Activated B cell treated with CpG ODN at 0.5 μM for 24 hours (primary cell): ENCODE results near the gene DBH. TPM values are rescaled to one million over a fixed set of nuclear protein-coding genes. Genes with fewer than 3 reads are reported as not detected.

Experiments used
- ATAC-seq: fragments of 200-7000 bp; cut with Tn5 transposase; one replicate; pipeline ENCODE4 v1.10.0; 2021; ENCODE audit warnings: low read depth, mild to moderate bottlenecking, moderate library complexity
- CTCF ChIA-PET: fragments of 350-600 bp; sonication (Branson Sonifier 250); formaldehyde crosslinking; loops from one replicate; lab custom pipeline; 2021; ENCODE audit warnings: antibody characterized with exemption; lab: Charles Lee
- POLR2A ChIA-PET: fragments of 350-600 bp; sonication (Branson Sonifier 250); formaldehyde crosslinking; loops from one replicate; lab custom pipeline; 2021; ENCODE audit warnings: antibody characterized with exemption; lab: Charles Lee
- DNase-seq: peaks from one replicate; pipeline ENCODE4 v3.0.0; 2022
- H3K27ac Mint-ChIP-seq: one replicate; pipeline ENCODE4 v1.8.0; 2020; ENCODE audit warnings: mixed read lengths
- H3K27me3 Mint-ChIP-seq: one replicate; pipeline ENCODE4 v1.8.0; 2021; ENCODE audit warnings: mixed read lengths
- H3K36me3 Mint-ChIP-seq: one replicate; pipeline ENCODE4 v1.8.0; 2021; ENCODE audit warnings: low read depth, mixed read lengths
- H3K4me1 Mint-ChIP-seq: one replicate; pipeline ENCODE4 v1.8.0; 2021; ENCODE audit warnings: mixed read lengths
- H3K4me3 Mint-ChIP-seq: one replicate; pipeline ENCODE4 v1.8.0; 2020; ENCODE audit warnings: mild to moderate bottlenecking, mixed read lengths
- H3K9me3 Mint-ChIP-seq: one replicate; pipeline ENCODE4 v1.8.0; 2020; ENCODE audit warnings: mixed read lengths
- intact Hi-C: fragments of 100-400 bp; cut with micrococcal nuclease; formaldehyde crosslinking; loops from one replicate; pipeline ENCODE4 v1.15.1; 2024
- total RNA-seq: library from RNA; stranded (reverse); gene quantifications from 2 replicates; pipeline ENCODE4 v1.2.3, GENCODE V29; 2022
- TF ChIP-seq, protein P1 (sequence below): fragments of 200-600 bp; IDR thresholded peaks from one replicate; pipeline ENCODE4 v1.8.0; 2022; ENCODE audit warnings: antibody characterized with exemption, mild to moderate bottlenecking

The DBH gene
- total RNA-seq: not detected in 2 replicates

DNA sequence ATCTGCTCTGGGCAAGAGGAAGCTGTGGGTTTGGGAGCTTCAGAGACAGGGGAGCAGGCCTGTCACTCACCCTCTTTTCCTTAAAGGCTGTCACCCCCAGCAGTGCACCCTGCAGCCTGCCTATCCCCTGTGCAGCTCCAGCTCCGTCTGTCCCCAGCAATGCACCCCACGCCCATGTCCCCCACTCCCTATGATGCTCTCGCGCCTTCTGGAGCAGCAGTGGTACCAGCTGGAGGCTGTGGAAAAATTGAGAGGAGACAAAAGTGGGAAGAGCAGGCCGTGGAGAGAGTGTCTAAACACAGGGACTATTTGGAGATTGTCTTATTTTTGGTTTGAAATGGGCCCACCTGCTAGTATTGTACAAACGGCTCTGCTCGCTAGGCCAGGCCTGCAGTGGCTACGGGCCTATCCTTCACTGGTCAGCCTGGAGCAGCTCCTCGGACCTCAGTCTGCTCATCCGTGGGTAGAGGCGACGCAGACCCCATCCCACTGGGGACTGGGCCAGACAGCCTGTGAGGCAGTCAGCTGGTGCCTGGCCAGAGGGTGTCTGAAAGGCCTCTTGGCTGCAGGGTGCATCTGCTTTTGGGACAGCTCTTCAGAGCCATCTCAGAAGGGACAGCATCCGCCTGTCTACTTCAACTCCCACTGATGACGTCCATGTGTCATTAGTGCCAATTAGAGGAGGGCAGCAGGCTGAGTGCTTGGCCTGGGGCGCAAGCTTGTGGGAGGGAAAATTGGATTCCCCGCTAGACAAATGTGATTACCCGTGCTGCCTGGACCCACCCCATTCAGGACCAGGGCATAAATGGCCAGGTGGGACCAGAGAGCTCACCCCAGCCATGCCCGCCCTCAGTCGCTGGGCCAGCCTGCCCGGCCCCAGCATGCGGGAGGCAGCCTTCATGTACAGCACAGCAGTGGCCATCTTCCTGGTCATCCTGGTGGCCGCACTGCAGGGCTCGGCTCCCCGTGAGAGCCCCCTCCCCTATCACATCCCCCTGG is at the start of gene DBH:
DBH (plus strand) TSS at position 831 of the 999 bp plus-strand sequence; CDS start at position 840, 9 bp downstream.
- Mint-ChIP-seq H3K36me3 (no peaks in the 10 kb centered on the region), H3K4me1 (no peaks in the 10 kb centered on the region), H3K27ac (no peak within 1 kb of the TSS), H3K9me3 (no peaks in the 10 kb centered on the region), H3K4me3 (no peak within 1 kb of the TSS), H3K27me3 (peaks cover 21% of the 10 kb centered on the region)
- DNase-seq (no peak), ATAC-seq (no peak)
- intact Hi-C loops: no loop called here
- ChIA-PET POLR2A (no interaction called here), CTCF (no interaction called here)
- TF ChIP-seq, protein P1, sequence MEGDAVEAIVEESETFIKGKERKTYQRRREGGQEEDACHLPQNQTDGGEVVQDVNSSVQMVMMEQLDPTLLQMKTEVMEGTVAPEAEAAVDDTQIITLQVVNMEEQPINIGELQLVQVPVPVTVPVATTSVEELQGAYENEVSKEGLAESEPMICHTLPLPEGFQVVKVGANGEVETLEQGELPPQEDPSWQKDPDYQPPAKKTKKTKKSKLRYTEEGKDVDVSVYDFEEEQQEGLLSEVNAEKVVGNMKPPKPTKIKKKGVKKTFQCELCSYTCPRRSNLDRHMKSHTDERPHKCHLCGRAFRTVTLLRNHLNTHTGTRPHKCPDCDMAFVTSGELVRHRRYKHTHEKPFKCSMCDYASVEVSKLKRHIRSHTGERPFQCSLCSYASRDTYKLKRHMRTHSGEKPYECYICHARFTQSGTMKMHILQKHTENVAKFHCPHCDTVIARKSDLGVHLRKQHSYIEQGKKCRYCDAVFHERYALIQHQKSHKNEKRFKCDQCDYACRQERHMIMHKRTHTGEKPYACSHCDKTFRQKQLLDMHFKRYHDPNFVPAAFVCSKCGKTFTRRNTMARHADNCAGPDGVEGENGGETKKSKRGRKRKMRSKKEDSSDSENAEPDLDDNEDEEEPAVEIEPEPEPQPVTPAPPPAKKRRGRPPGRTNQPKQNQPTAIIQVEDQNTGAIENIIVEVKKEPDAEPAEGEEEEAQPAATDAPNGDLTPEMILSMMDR: no peak

DNA sequence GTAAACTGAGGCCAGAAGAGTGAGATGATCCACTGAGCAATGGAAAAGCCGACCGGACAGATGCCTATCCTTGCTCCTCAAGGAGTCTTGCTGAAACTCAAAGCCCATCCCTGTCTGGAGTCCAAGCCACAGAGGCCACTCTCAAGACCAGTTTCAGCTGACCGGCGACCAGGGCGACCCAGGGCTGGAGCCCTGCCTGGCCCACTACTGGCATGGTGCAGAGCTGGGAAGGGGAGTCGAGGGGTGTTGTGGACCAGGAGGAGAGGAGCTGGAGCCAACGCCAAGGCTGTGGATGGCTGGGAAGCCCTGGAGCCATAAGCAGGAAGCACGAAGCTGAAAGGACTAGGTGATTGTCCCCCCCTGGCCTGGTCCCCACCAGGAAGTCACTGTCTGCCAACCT is 49.1 kb upstream of the DBH start:
- ChIA-PET CTCF (no interaction called here), POLR2A (no interaction called here)
- peaks cover 27% of the 10 kb centered on the region for H3K27me3 Mint-ChIP-seq
- ATAC-seq (no peak), DNase-seq (no peak)
- intact Hi-C loops: loop anchor here (5.0 kb wide), 1 partner anchor 155 kb away; no protein-coding TSS in a partner anchor
- no peak overlapping the region for H3K4me3 Mint-ChIP-seq
- H3K36me3 Mint-ChIP-seq: no peaks in the 10 kb centered on the region
- TF ChIP-seq, protein P1: no peak
- H3K27ac Mint-ChIP-seq: no peak overlapping the region
- peaks cover 21% of the 10 kb centered on the region for H3K4me1 Mint-ChIP-seq
- peaks cover 3% of the 10 kb centered on the region for H3K9me3 Mint-ChIP-seq

DNA sequence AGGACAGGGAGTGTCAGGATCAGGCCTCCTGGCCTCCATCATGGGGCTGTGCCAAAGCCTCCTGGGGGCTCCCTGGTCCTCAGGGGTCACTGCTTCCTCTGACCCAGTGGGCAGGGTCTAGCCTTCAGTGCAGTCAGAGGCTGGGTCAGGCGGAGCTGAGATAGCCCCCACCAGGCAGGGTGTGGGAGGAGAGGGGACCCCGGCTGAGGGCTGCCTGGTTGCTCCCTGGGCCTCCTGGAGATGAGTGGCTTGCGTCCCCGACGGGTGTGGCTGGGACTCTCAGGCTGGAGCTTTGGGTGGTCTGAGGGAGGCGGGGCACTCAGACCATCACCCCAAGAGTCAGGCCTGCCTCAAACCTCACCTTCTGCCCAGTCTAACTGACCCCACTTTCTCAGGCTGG is 48.7 kb upstream of the DBH start:
- POLR2A ChIA-PET: no interaction called here
- peaks cover 23% of the 10 kb centered on the region for H3K27me3 Mint-ChIP-seq
- H3K4me1 Mint-ChIP-seq: peaks cover 21% of the 10 kb centered on the region
- H3K27ac Mint-ChIP-seq: no peak overlapping the region
- TF ChIP-seq, protein P1: no peak
- H3K36me3 Mint-ChIP-seq: no peaks in the 10 kb centered on the region
- ATAC-seq: no peak
- DNase-seq: no peak
- CTCF ChIA-PET: no interaction called here
- H3K4me3 Mint-ChIP-seq: no peak overlapping the region
- intact Hi-C loops: loop anchor here (5.0 kb wide), 1 partner anchor 155 kb away; no protein-coding TSS in a partner anchor
- H3K9me3 Mint-ChIP-seq: peaks cover 3% of the 10 kb centered on the region

DNA sequence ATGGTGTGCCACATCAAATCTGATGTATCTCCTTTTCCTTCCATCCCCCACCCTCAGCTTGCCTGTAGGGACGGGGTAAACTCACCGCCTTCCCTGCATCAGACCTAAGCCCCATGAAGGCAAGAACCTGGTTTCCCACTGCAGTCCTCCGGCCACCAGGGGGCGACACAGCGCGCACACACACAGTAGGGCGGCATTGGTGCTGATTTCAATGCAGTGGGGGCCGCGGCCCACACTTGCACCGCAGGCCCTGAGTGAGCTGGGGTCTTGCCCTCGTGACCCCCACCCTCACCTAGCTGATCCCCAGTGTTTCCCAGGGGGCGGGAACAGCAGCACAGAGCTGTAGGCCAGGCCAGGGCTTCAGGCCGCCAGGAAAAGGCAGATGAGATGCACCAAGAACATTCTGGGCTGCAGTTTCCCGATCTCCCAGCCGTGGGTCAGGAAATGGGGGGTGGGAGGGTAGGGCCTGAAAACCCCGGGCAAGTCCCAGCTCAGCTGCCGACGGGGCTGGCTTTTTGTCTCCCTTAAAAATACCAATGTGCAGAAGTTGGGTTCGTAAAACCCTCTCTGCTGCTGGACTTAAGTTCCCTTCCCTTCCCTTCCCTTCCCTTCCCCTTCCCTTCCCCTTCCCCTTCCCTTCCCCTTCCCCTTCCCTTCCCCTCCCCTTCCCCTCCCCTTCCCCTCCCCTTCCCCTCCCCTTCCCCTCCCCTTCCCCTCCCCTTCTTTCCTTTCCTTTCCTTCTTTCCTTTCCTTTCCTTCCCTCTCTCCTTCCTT is 46.5 kb upstream of the DBH start:
- ChIA-PET CTCF (interaction anchor here (0.8 kb wide), 1 partner anchor 154 kb away, joined by 3 read pairs; no protein-coding TSS in a partner anchor), POLR2A (no interaction called here)
- DNase-seq (no peak), ATAC-seq (no peak)
- intact Hi-C loops: loop anchor here (2.0 to 5.0 kb wide), 2 partner anchors 153 to 405 kb away; no protein-coding TSS in a partner anchor
- no peak overlapping the region for H3K27ac Mint-ChIP-seq
- peaks cover 9% of the 10 kb centered on the region for H3K27me3 Mint-ChIP-seq
- peaks cover 16% of the 10 kb centered on the region for H3K4me1 Mint-ChIP-seq
- TF ChIP-seq, protein P1: no peak
- H3K4me3 Mint-ChIP-seq: no peak overlapping the region
- H3K36me3 Mint-ChIP-seq: no peaks in the 10 kb centered on the region
- peaks cover 3% of the 10 kb centered on the region for H3K9me3 Mint-ChIP-seq
